ENCODE measurements around the gene ADGRB3. TPM values are rescaled to one million over a fixed set of nuclear protein-coding genes. Genes with fewer than 3 reads are reported as not detected.

Gene ADGRB3
- total RNA-seq, 1 experiment from 2014 or later = 0.11 TPM

GRCh38 chr6:69390125-69390524 is 755.0 kb downstream of the ADGRB3 start:
- ATAC-seq = no peak
- Histone ChIP-seq H3K79me2 (ENCODE audit: low read length) (no peaks in the 10 kb centered on the region), H3K4me1 (ENCODE audit: insufficient read depth, low read length) (no peaks in the 10 kb centered on the region), H3K9me3 (ENCODE audit: low read length) (no peaks in the 10 kb centered on the region), H3K27ac (ENCODE audit: low read length) (no peak overlapping the region), H4K20me1 (ENCODE audit: low read length) (no peaks in the 10 kb centered on the region), H3K4me2 (ENCODE audit: low read length) (no peak overlapping the region), H3K9me2 (replicated peaks; ENCODE audit: low read length) (no peaks in the 10 kb centered on the region), H2AFZ (ENCODE audit: low read length) (no peak overlapping the region), H3K4me3 (ENCODE audit: low read length) (no peak overlapping the region), H3K27me3 (ENCODE audit: low read length) (0 out of 2 replicates have a peak, but pooled peaks cover 9% of the 10 kb centered on the region), H3F3A (ENCODE audit: low read length, unreplicated experiment) (no peaks in the 10 kb centered on the region), H3K9ac (ENCODE audit: low read length) (no peak overlapping the region), H3K36me3 (ENCODE audit: low read depth, low read length) (no peaks in the 10 kb centered on the region)
- ChIA-PET CTCF (no interaction called here), POLR2A (ENCODE audit: unreplicated experiment) (no interaction called here)
- TF ChIP-seq EZH2phosphoT487 (IDR thresholded peaks at IDR 0.05; ENCODE audit: borderline replicate concordance, low read length) (no peak), EZH2 (IDR thresholded peaks at IDR 0.05; ENCODE audit: low read length, unreplicated experiment) (no peak), CTCF (conservative IDR thresholded peaks at IDR 0.05; ENCODE audit: low read depth, low read length) (no peak)
- DNase-seq = no peak
- intact Hi-C loops (cut with micrococcal nuclease) = no loop called here
- no TSS peak for BruUV-seq (replicated peaks)

- H3K36me3 ChIP-seq (ENCODE audit: low read depth, low read length) = no peaks in the 10 kb centered on the region
- TF ChIP-seq EZH2phosphoT487 (IDR thresholded peaks at IDR 0.05; ENCODE audit: borderline replicate concordance, low read length) = no peak
- TF ChIP-seq CTCF (conservative IDR thresholded peaks at IDR 0.05; ENCODE audit: low read depth, low read length) = no peak
- TF ChIP-seq EZH2 (IDR thresholded peaks at IDR 0.05; ENCODE audit: low read length, unreplicated experiment) = no peak
- ChIA-PET CTCF (no interaction called here), POLR2A (ENCODE audit: unreplicated experiment) (no interaction called here)
- no TSS peak for BruUV-seq (replicated peaks)
- no peaks in the 10 kb centered on the region for H3K4me1 ChIP-seq (ENCODE audit: insufficient read depth, low read length)
- DNase-seq = no peak
- H2AFZ ChIP-seq (ENCODE audit: low read length) = no peak overlapping the region
- no peaks in the 10 kb centered on the region for H3K79me2 ChIP-seq (ENCODE audit: low read length)
- intact Hi-C loops (cut with micrococcal nuclease) = no loop called here
- no peaks in the 10 kb centered on the region for H4K20me1 ChIP-seq (ENCODE audit: low read length)
- H3K4me2 ChIP-seq (ENCODE audit: low read length) = no peak overlapping the region
- H3K27ac ChIP-seq (ENCODE audit: low read length) = no peak overlapping the region
- no peak overlapping the region for H3K9ac ChIP-seq (ENCODE audit: low read length)
- no peaks in the 10 kb centered on the region for H3K9me2 ChIP-seq (replicated peaks; ENCODE audit: low read length)
- no peaks in the 10 kb centered on the region for H3F3A ChIP-seq (ENCODE audit: low read length, unreplicated experiment)
- 0 out of 2 replicates have a peak, but pooled peaks cover 9% of the 10 kb centered on the region for H3K27me3 ChIP-seq (ENCODE audit: low read length)
- H3K9me3 ChIP-seq (ENCODE audit: low read length) = no peaks in the 10 kb centered on the region
- H3K4me3 ChIP-seq (ENCODE audit: low read length) = no peak overlapping the region
- no peak for ATAC-seq
Measured at GRCh38 chr6:69391106-69391505, 756.0 kb downstream of the ADGRB3 start.

GRCh38 chr6:69392745-69393144 is 757.7 kb downstream of the ADGRB3 start:
- no peaks in the 10 kb centered on the region for H3F3A ChIP-seq (ENCODE audit: low read length, unreplicated experiment)
- H2AFZ ChIP-seq (ENCODE audit: low read length) = no peak overlapping the region
- no peaks in the 10 kb centered on the region for H4K20me1 ChIP-seq (ENCODE audit: low read length)
- H3K79me2 ChIP-seq (ENCODE audit: low read length) = no peaks in the 10 kb centered on the region
- CTCF ChIA-PET = no interaction called here
- BruUV-seq (replicated peaks) = no TSS peak
- H3K4me2 ChIP-seq (ENCODE audit: low read length) = no peak overlapping the region
- TF ChIP-seq EZH2 (IDR thresholded peaks at IDR 0.05; ENCODE audit: low read length, unreplicated experiment) (no peak), CTCF (conservative IDR thresholded peaks at IDR 0.05; ENCODE audit: low read depth, low read length) (no peak), EZH2phosphoT487 (IDR thresholded peaks at IDR 0.05; ENCODE audit: borderline replicate concordance, low read length) (no peak)
- H3K27ac ChIP-seq (ENCODE audit: low read length) = no peak overlapping the region
- DNase-seq = no peak
- ATAC-seq = no peak
- H3K9me3 ChIP-seq (ENCODE audit: low read length) = no peaks in the 10 kb centered on the region
- no peak overlapping the region for H3K4me3 ChIP-seq (ENCODE audit: low read length)
- POLR2A ChIA-PET (ENCODE audit: unreplicated experiment) = no interaction called here
- 0 out of 2 replicates have a peak, but pooled peaks cover 9% of the 10 kb centered on the region for H3K27me3 ChIP-seq (ENCODE audit: low read length)
- no peaks in the 10 kb centered on the region for H3K4me1 ChIP-seq (ENCODE audit: insufficient read depth, low read length)
- no peak overlapping the region for H3K9ac ChIP-seq (ENCODE audit: low read length)
- no peaks in the 10 kb centered on the region for H3K36me3 ChIP-seq (ENCODE audit: low read depth, low read length)
- intact Hi-C loops (cut with micrococcal nuclease) = no loop called here
- no peaks in the 10 kb centered on the region for H3K9me2 ChIP-seq (replicated peaks; ENCODE audit: low read length)
